Activated gamma-delta T cell (primary cell): ENCODE results near the gene HLA-C.
A peak's percentile ranks its signal among the peaks of the same experiment; 100 is the strongest.
"Not testable (repeated sequence)": the region's sequence is repeated elsewhere in the genome, so short reads cannot be mapped to it uniquely, and the experiment has no call there.

Experiments
- DNase-seq: peaks from one replicate; lab custom pipeline; 2025; lab: John Stamatoyannopoulos, UW
- total RNA-seq, 2 donors: gene quantifications; one replicate each; lab custom pipeline; 2026; lab: John Stamatoyannopoulos, UW

The HLA-C gene
- total RNA-seq, result 1,270 to 2,021 reads per million in 2 donors

- DNase-seq, result peak; percentile 57
Observed at GRCh38 chr6:31271641-31272357, at the start of gene HLA-C. HLA-C (minus strand) TSS chr6:31272092; CDS start chr6:31272071, 21 bp downstream.

- DNase-seq, result no peak
Observed at GRCh38 chr6:31321005-31321707, 49.3 kb upstream of the HLA-C start.

GRCh38 chr6:31317036-31317435 is 45.1 kb upstream of the HLA-C start:
- DNase-seq, result no peak

- no peak for DNase-seq
Observed at GRCh38 chr6:31309641-31310040, 37.7 kb upstream of the HLA-C start.

GRCh38 chr6:31308845-31309175 is 36.9 kb upstream of the HLA-C start:
- no peak for DNase-seq

GRCh38 chr6:31308050-31308844 is 36.4 kb upstream of the HLA-C start:
- DNase-seq, result peak; percentile 28

- DNase-seq, result no peak
Observed at GRCh38 chr6:31307669-31308049, 35.8 kb upstream of the HLA-C start.

GRCh38 chr6:31305703-31306219 is 33.9 kb upstream of the HLA-C start:
- no peak for DNase-seq

- DNase-seq, result no peak
Observed at GRCh38 chr6:31304683-31305082, 32.8 kb upstream of the HLA-C start.

- DNase-seq, result no peak
Observed at GRCh38 chr6:31300797-31301196, 28.9 kb upstream of the HLA-C start.

- no peak for DNase-seq
Observed at GRCh38 chr6:31299947-31300346, 28.1 kb upstream of the HLA-C start.

GRCh38 chr6:31299511-31299910 is 27.6 kb upstream of the HLA-C start:
- DNase-seq, result no peak

- no peak for DNase-seq
Observed at GRCh38 chr6:31294056-31294455, 22.2 kb upstream of the HLA-C start.

- DNase-seq, result no peak
Observed at GRCh38 chr6:31293343-31293742, 21.5 kb upstream of the HLA-C start.

- no peak for DNase-seq
Observed at GRCh38 chr6:31289788-31290187, 17.9 kb upstream of the HLA-C start.

- DNase-seq, result no peak
Observed at GRCh38 chr6:31287619-31288018, 15.7 kb upstream of the HLA-C start.

- no peak for DNase-seq
Observed at GRCh38 chr6:31285982-31286381, 14.1 kb upstream of the HLA-C start.

GRCh38 chr6:31285486-31285885 is 13.6 kb upstream of the HLA-C start:
- DNase-seq, result no peak

GRCh38 chr6:31279647-31280046 is 7.8 kb upstream of the HLA-C start:
- not testable (repeated sequence) for DNase-seq

- no peak for DNase-seq
Observed at GRCh38 chr6:31272836-31273626, 1.1 kb upstream of the HLA-C start.

- no peak for DNase-seq
Observed at GRCh38 chr6:31272436-31272835, 544 bp upstream of the HLA-C start.
